TTC549 (cell line): ENCODE measurements around the gene ABHD11.

Experiments used
- FAIRE-seq: peaks from 2 replicates; lab custom pipeline; 2012; peaks lifted over from hg19 to GRCh38; lab: Jason Lieb, UNC

ABHD11 gene

DNA sequence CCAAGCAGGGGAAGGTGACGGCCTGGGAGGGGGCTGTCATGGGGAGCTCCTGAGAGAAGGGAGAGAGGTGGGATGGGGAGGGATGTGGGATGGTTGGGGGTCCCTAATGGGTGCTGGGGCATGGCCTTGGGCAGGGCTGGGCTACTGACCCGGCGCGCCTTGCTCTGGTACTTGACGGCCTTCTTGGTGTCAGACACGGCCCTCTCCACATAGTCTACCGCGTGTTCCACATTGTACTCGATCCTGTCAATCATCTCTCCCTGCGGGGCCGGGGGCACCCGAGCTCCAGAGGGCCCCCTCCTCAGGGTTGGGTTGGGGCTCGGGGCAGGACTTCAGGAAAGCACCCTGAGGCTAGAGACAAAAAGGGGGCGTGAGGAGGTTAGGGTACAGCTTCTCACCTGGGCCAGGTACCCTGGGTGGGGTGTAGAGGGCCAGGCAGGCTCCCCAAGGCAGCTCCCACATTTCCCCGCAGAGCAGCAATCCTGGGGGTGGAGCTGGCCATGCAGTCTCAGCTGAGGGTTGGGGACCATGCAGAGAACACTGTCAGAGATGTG is 37.9 kb downstream of the ABHD11 start:
- no peak for FAIRE-seq

DNA sequence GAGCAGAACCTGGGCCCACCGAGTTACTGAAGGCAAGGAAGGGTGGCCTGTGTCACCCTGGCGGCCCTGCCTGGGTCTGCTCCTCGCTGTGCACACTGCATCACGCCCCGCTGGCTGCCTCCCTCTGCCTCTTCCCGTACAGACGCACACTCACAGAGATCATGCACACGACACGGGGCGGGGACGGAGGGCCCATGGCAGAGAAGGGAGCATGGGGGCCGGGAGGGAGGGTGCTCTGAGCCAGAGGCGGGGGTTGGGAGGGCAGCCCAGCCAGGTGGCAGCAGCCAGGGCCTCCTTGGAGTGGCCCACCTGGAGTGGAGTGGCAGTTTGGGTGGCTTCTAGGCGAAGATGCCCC is 38.6 kb downstream of the ABHD11 start:
- FAIRE-seq = no peak

DNA sequence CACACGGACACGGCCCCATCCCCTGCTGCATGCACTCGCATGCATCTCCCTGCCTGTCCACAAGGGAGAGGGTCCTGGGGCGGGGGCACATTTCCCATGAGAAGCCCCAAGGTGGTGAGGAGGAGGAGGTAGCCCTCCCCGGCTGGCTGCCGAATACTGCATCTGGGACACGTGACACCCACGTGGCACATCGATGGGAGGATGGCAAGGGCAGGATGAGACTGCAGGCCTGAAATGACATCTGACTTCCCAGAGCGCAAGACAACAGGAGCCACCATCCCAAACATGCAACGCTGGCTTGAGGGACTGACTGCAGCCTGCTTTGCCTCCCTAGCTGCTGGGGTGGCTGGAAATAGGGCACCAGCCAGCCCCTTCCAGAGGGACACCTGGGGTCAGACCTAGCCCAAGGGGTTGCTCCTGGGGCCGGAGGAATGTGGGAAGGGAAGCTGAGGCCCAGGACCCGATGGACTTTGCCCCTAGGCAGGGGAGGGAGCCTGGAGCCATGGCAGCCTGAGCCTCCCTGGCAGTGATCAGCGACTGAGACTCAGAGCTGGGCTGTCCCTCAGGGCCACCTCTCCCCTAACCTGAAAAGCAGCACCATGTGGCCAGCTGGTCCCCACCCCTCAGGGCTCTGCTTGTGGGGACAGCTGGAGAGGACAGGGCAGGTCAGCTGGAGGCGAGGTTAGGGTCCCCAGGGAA is 39.1 kb downstream of the ABHD11 start:
- no peak for FAIRE-seq

DNA sequence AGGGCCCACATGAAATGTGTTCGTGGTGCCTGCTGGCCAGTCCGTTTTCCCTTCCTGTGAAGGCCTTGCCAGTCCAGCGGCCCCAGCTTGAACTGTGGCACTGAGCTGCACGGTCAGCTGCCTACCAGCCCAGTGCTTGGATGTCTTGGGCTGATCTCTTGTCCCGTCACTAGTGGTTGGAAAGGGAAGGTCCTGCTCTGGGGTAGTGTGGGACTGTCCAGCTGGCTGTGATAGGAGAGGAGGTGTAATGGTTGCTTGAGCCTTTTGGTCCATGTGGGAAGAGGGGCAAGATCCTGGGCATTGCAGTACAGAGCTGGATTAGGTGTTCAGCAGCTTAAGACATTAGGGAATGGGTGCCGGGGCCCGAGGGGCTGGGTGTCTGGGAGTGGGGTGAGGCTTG is 40.2 kb downstream of the ABHD11 start:
- FAIRE-seq = no peak

DNA sequence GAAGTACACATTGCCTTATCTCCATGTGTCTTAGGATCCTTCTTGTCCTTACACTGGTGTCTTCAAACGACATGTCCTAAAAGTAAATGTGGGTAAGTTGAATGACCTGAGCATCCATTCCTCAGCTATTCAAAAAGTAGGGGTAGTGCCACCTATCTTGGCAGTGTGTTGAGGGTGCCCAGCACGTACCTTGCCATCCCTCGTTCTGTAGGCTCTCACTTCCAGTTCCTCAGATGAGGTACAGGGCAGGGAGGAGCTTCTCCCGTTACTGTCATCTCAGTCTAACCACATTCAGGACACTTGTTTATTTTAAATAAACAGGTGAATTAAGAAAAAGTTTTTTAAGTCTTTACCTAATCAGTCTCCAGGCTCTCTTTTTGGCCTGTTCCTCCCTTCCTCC is 42.2 kb downstream of the ABHD11 start:
- no peak for FAIRE-seq

DNA sequence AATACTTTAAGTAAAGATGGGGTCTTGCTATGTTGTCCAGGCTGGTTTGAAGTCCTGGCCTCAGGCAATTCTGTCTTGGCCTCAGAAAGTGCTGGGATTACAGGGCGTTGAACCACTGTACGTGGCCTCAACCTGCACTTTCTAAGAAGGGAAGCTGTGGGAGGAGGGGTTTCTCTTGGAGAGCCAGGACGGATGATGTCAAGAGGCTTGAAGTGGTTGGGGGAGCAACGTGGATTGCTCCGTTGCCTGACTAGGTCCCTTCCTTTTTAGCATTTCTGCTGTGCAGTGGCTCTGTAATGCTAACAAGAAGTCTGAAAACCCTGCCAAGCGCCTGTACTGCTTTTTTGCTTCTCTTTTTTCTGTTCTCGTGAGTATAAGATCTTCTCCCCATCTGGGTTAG is 48.0 kb downstream of the ABHD11 start:
- FAIRE-seq = no peak

DNA sequence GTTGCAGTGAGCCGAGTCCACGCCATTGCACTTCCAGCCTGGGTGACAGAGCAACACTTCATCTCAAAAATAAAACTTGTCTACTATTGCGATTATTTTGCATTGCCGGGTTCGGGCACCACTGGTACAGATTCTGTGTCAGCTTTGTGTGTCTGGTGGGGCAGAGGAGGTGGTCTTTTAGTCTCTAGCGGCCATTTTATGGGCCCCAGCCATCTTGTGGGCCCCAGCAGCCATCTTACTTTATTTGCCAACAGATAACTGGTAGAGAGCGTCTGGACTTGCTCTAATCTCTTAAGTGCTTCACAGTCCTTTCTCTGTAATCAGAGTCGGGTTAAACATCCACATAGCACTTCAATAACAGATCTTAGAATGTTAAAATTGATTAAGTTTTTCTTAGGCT is 50.3 kb downstream of the ABHD11 start:
- no peak for FAIRE-seq
